Stomach smooth muscle (tissue), 2 donors: Measurements from ENCODE around the gene SLC17A7.

Experiments
- H3K27ac ChIP-seq: one replicate; pipeline ENCODE4 v1.7.0; 2013; ENCODE audit warnings: mild to moderate bottlenecking, low read length, inconsistent platforms
- H3K27me3 ChIP-seq, 2 donors: one replicate each; pipeline ENCODE4 v1.7.0; 2013; ENCODE audit warnings: low read length in 2 of 2; ENCODE audit not compliant: insufficient read depth in 2 of 2, control insufficient read depth in 1 of 2
- H3K36me3 ChIP-seq, 2 donors: one replicate each; pipeline ENCODE4 v1.7.0; 2013; ENCODE audit warnings: low read length in 2 of 2; ENCODE audit not compliant: control insufficient read depth in 2 of 2, insufficient read depth in 2 of 2
- H3K4me1 ChIP-seq: one replicate; pipeline ENCODE4 v1.7.0; 2013; ENCODE audit warnings: low read length; ENCODE audit not compliant: control insufficient read depth, insufficient read depth
- H3K4me3 ChIP-seq, 2 donors: one replicate each; pipeline ENCODE4 v1.7.0; 2013; ENCODE audit warnings: low read length in 2 of 2
- H3K9ac ChIP-seq, 2 donors: one replicate each; pipeline ENCODE4 v1.7.0; 2013; ENCODE audit warnings: low read length in 2 of 2, mild to moderate bottlenecking in 1 of 2
- H3K9me3 ChIP-seq, 2 donors: one replicate each; pipeline ENCODE4 v1.7.0; 2013; ENCODE audit warnings: low read length in 2 of 2; ENCODE audit not compliant: control insufficient read depth in 2 of 2
- donor health status: healthy.
- donor health status: Pancreatic carcinoma.

Gene SLC17A7

DNA sequence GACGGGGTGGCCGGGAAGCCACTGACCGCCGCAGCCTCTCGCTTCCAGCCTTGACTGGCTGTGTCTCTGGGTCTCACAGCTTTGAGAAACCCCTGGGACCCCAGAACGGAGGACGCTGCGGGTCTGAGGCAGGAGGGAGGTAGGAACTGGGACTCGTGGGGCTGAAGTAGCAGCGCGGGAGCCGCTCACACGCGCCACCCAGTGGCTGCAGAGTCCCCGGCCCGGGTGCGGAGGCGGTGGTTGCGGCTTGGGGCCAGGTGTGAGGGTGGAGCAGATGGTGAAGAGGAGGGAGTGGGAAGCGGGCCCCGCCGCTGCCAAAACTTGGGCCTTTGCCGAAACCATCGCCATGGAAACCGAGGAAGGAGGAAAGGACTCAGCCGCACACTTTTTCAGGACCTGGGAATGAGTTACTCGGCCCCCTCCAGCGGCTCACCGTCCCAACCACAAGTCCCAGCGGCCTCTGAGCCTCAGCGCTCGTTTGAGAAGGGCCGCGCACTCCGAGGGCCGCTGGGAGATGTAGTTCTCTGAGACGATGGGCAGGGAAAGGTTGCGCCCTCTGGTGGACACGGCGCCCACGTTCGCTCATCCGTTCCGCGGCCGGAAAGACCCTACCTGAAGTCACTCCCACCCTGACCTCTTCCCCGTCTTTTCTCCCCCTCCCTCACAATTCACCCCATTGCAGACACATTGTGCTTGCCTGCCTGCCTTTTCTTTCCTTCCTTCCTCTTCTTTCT, 2.2 kb upstream of the SLC17A7 start:
- no peaks in the 10 kb centered on the region for H3K9me3 ChIP-seq
- no peak overlapping the region for H3K27ac ChIP-seq
- H3K36me3 ChIP-seq = peaks cover 0 to 8% of the 10 kb centered on the region in 2 donors
- peaks cover 30 to 40% of the 10 kb centered on the region in 2 donors for H3K27me3 ChIP-seq
- H3K4me1 ChIP-seq = peaks cover 19% of the 10 kb centered on the region
- peak overlapping the region; percentile 69 to 75 for H3K4me3 ChIP-seq
- H3K9ac ChIP-seq = peak overlapping the region in 1 of 2 donors; percentile 22

DNA sequence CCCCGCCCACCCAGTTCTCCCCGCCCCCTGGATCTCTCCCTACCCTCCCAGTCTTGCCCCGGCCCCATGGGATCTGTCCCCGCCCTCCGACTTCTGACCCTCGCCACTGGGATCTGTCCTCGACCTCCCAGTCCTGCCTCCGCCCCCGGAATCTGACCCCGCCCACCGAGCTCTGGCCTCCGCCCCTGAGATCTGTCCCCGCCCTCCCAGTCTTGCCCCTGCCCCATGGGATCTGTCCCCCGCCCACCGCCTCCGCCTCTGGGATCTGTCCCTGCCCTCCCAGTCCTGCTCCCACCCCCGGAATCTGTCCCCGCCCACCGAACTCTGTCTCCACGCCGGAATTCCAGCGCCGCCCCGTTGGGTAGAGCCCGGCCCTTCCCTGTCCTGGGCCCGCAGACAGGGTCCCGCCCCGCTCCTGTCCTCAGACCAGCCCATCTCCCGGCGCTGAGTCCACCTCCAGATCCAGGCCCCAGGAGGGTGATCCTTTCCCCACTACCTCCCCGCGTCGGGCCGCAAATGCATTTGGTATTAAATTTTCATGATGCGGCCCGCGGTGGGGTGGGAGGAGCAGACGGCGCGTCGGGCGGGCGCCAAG, 1.5 kb upstream of the SLC17A7 start:
- H3K36me3 ChIP-seq = peaks cover 0 to 3% of the 10 kb centered on the region in 2 donors
- H3K9ac ChIP-seq = peak overlapping the region in 1 of 2 donors; percentile 22
- H3K27me3 ChIP-seq = peaks cover 36 to 44% of the 10 kb centered on the region in 2 donors
- no peaks in the 10 kb centered on the region for H3K9me3 ChIP-seq
- peak overlapping the region; percentile 69 to 75 for H3K4me3 ChIP-seq
- peaks cover 18% of the 10 kb centered on the region for H3K4me1 ChIP-seq
- no peak overlapping the region for H3K27ac ChIP-seq

DNA sequence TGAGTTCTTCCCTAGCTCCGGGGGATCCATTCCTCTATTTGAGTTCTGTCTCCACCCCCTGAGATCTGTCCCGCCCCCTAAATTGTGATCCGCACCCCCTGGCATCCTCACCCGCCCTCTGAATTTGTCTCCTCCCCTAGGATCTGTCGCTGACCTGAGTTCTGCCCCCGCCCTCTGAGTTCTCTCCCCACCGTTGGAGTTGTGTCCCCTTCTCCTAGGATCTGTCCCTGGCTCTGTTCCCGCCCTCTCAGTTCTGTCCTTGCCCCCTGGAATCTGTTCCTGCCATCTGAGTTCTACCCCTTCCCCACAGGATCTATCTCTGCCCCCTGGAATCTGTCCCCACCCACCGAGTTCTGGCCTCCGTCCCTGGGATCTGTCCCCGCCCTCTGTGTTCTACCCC, 1.0 kb upstream of the SLC17A7 start:
- H3K36me3 ChIP-seq = peaks cover 0 to 3% of the 10 kb centered on the region in 2 donors
- H3K4me1 ChIP-seq = peaks cover 16% of the 10 kb centered on the region
- no peak overlapping the region for H3K9ac ChIP-seq
- peak overlapping the region in 1 of 2 donors; percentile 40 for H3K4me3 ChIP-seq
- peak overlapping the region; percentile 46 for H3K27ac ChIP-seq
- H3K27me3 ChIP-seq = peaks cover 40 to 47% of the 10 kb centered on the region in 2 donors
- no peaks in the 10 kb centered on the region for H3K9me3 ChIP-seq

DNA sequence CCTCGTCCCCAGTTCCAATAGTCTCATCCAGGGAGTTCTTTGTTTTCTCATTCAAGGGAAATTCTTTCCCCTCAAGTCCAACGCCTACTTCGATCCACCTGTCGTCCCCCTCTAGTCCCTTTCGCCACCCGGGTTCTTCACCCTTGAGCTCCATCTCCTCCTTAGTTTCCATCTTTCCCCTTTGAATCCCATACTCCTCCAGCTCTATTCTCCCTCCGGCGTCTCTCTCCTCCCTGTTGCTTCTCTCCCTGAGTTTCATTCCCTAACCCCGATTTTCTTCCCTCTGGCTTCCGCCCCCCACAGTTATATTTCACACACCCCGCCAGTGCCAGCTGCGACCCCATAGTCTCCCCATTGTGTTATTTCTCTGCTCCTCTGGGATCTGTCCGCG, 628 bp upstream of the SLC17A7 start:
- H3K4me1 ChIP-seq = peaks cover 16% of the 10 kb centered on the region
- peaks cover 0 to 3% of the 10 kb centered on the region in 2 donors for H3K36me3 ChIP-seq
- H3K9me3 ChIP-seq = no peaks in the 10 kb centered on the region
- peaks cover 41 to 50% of the 10 kb centered on the region in 2 donors for H3K27me3 ChIP-seq
- H3K4me3 ChIP-seq = peak overlapping the region in 1 of 2 donors; percentile 40
- H3K27ac ChIP-seq = peak overlapping the region; percentile 46
- no peak overlapping the region for H3K9ac ChIP-seq

DNA sequence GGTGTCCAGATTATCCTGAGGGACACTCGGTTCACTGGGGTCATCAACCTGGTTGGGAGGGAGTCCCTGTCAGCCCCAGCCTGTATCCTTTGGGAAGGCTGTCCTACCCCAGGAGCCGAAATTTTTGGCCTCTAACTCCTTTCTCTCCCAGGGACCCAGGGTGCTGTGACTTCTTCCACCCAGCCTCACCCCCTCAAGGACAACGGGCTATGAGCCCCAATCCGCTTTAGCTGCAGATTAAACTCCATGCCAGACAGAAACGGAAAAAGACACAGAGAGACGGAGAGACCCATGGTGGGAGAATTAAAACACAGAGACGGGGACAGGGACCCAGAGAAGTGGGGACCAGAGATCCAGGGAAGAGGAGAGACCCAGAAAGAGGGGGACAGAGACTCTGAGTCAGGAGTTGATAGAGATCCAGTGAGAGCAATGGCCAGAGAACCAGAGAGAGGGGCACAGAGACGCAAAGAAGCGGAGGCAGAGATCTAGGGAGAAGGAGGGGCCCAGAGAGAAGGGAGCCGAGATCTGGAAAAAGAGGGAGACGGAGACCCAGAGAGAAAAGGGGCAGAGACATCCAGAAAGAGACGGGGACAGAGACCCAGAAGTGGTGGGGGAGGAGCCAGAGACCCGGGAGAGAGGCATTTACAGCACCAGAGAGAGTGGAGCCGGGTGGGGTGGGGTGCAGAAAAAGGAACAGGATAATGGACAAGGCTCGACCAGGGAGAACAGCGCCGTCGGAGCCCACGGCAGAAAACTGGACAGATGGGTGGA, 703 bp downstream of the SLC17A7 start:
- peak overlapping the region in 1 of 2 donors; percentile 47 for H3K4me3 ChIP-seq

DNA sequence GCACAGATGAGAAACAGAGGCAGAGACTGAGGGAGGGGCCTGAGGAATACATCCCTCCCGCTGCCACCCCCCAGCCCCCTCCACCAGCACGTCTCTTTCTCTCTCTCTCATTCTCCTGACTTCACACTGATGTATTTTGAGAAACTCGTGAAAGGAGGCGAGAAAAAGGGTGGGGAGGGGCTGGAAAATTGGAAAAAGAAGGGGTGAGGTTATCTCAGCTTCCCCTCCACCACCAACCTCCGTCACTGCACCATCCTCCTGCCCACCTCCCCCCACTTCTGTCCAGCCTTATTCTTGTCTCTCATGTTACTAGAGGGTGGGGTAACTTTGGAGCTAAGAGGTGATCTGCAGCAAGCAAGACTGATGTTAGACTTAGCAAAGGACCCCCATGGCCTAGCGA, 1.5 kb downstream of the SLC17A7 start:
- Histone ChIP-seq H3K36me3 (no peaks in the 10 kb centered on the region), H3K4me1 (peaks cover 16% of the 10 kb centered on the region), H3K27me3 (peaks cover 59 to 67% of the 10 kb centered on the region in 2 donors), H3K27ac (no peak overlapping the region), H3K4me3 (no peak overlapping the region), H3K9me3 (no peaks in the 10 kb centered on the region), H3K9ac (no peak overlapping the region)

More for the DNA sequence above, 703 bp downstream of the SLC17A7 start:
- no peaks in the 10 kb centered on the region for H3K9me3 ChIP-seq
- H3K27ac ChIP-seq = no peak overlapping the region
- H3K36me3 ChIP-seq = no peaks in the 10 kb centered on the region
- H3K27me3 ChIP-seq = peaks cover 51 to 63% of the 10 kb centered on the region in 2 donors
- H3K4me1 ChIP-seq = peaks cover 16% of the 10 kb centered on the region
- H3K9ac ChIP-seq = no peak overlapping the region

DNA sequence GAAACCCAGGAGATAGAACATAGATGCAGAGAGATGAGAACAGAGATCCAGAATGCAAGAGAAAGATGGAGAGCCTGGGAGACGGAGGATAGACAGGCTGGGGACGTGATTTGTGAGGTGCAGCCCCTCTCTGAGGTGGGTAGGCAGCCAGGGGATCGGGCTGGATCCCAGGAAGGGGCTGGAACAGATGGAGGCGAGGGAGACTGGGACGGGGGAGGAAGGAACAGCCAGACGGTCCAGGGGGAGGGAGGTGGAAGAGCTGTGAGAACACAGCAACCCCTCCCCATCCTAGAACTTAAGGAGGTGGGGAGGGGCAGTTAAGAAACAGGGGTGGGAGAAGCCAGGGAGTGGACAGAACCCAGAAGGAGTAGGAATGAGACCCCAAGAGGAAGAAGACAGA, 3.1 kb downstream of the SLC17A7 start:
- Histone ChIP-seq H3K36me3 (no peaks in the 10 kb centered on the region), H3K4me3 (no peak overlapping the region), H3K9ac (no peak overlapping the region), H3K27me3 (peaks cover 71 to 83% of the 10 kb centered on the region in 2 donors), H3K4me1 (peaks cover 16% of the 10 kb centered on the region), H3K9me3 (no peaks in the 10 kb centered on the region), H3K27ac (no peak overlapping the region)

DNA sequence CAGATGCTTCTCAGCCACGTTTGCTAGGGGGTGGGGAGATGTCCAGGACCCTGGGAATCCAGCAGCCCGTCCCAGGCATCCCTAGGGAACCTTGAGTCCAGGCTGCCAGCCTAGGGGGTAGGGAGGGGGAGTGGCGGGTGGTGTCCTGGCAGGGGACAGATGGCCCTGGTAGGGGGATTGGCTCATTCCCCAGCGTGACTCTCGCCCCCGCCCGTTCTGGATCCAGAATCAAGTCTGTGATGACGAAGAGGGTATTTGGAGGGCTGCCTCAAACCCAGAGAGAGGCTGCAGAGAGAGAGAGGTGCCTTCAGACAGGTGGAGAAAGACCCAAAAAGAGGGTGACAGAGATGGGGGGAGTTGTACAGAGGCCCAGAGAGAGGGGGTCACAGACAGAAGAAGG, 4.1 kb downstream of the SLC17A7 start:
- Histone ChIP-seq H3K27ac (no peak overlapping the region), H3K27me3 (peaks cover 77 to 86% of the 10 kb centered on the region in 2 donors), H3K9ac (no peak overlapping the region), H3K4me1 (peaks cover 9% of the 10 kb centered on the region), H3K4me3 (no peak overlapping the region), H3K9me3 (no peaks in the 10 kb centered on the region), H3K36me3 (no peaks in the 10 kb centered on the region)

DNA sequence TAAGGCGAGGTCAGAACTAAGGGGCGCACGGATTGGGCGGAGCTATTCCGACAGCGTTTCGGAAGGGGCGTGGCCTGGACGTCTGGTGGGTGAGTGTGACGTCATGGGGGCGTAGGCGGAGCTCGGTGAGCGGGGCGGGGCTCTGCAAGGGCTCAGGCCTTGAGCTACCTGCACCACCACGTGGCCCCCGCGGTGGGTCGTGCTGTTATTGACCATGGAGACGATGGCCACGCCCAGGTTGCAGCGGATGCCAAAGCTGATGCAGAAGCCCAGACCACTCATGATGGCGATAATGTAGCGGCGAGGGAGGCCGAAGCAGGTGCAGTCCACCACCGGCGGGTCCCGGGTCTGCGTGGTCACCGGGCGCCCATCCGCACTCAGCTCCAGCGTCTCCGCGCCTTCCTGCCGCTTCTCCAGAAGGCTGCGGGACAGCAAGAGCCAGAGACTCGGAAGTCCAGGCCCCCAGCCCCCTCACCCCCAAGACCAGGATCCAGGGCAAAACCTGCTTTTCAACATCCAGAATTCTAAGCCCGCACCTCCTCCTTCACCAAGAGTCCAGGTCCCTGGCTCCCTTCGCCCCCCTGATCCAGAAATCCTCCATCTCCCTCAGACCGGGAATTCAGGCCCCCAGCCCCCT, 4.8 kb downstream of the SLC17A7 start:
- Histone ChIP-seq H3K4me3 (no peak overlapping the region), H3K27me3 (peaks cover 80 to 83% of the 10 kb centered on the region in 2 donors)

DNA sequence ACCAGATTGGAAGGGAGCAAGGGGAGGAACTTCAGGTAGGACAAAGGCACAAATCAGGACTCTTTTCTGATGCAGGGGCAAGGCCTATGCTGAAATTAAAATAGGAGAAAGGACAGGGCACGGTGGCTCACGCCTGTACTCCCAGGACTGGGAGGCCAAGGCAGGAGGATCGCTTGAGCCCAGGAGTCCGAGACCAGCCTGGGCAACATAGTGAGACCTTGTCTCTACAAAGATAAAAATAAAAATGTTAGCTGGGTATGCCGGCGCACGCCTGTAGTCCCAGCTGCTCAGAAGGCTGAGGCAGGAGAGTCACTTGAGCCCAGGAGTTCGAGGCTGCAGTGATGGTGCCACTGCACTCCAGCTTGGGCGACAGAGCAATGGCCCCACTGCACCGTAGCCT, 5.7 kb downstream of the SLC17A7 start:
- H3K9me3 ChIP-seq = no peaks in the 10 kb centered on the region
- H3K27me3 ChIP-seq = peaks cover 83 to 87% of the 10 kb centered on the region in 2 donors
- no peak overlapping the region for H3K9ac ChIP-seq
- peaks cover 1% of the 10 kb centered on the region for H3K4me1 ChIP-seq
- no peak overlapping the region for H3K27ac ChIP-seq
- no peak overlapping the region for H3K4me3 ChIP-seq
- H3K36me3 ChIP-seq = no peaks in the 10 kb centered on the region

More for the DNA sequence above, 4.8 kb downstream of the SLC17A7 start:
- Histone ChIP-seq H3K27ac (no peak overlapping the region), H3K9me3 (no peaks in the 10 kb centered on the region), H3K36me3 (no peaks in the 10 kb centered on the region), H3K4me1 (peaks cover 7% of the 10 kb centered on the region), H3K9ac (no peak overlapping the region)
